Measurements from ENCODE around the gene HNRNPLL. TPM values are rescaled to one million over a fixed set of nuclear protein-coding genes. Genes with fewer than 3 reads are reported as not detected.

Gene HNRNPLL
- total and polyA plus RNA-seq, 7 donors = 6.4 to 22.4 (median 17.8) TPM

GRCh38 chr2:38533757-38534545 lies 68.8 kb downstream of the HNRNPLL start:
- H3K4me1 ChIP-seq = peaks cover 4% of the 10 kb centered on the region
- intact Hi-C loops (cut with DNase I) = loop anchor here in 1 of 2 donors (5.0 to 10.0 kb wide), 2 partner anchors 193 to 219 kb away; no protein-coding TSS in a partner anchor
- ATAC-seq (no peak), DNase-seq (no peak)
- H3K27ac ChIP-seq = no peak overlapping the region
- H3K27me3 ChIP-seq (ENCODE audit: insufficient read depth in 3 of 3, low read length in 2 of 3) = no peaks in the 10 kb centered on the region
- WGBS, 3 donors = 83 to 90% (median 87%) methylated on average over 10 of the region's 10 CpGs
- H3K9me3 ChIP-seq = no peaks in the 10 kb centered on the region
- TF ChIP-seq, protein P1, sequence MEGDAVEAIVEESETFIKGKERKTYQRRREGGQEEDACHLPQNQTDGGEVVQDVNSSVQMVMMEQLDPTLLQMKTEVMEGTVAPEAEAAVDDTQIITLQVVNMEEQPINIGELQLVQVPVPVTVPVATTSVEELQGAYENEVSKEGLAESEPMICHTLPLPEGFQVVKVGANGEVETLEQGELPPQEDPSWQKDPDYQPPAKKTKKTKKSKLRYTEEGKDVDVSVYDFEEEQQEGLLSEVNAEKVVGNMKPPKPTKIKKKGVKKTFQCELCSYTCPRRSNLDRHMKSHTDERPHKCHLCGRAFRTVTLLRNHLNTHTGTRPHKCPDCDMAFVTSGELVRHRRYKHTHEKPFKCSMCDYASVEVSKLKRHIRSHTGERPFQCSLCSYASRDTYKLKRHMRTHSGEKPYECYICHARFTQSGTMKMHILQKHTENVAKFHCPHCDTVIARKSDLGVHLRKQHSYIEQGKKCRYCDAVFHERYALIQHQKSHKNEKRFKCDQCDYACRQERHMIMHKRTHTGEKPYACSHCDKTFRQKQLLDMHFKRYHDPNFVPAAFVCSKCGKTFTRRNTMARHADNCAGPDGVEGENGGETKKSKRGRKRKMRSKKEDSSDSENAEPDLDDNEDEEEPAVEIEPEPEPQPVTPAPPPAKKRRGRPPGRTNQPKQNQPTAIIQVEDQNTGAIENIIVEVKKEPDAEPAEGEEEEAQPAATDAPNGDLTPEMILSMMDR (IDR thresholded peaks at IDR 0.05) = no peak
- no peak overlapping the region for H3K4me3 ChIP-seq
- H3K36me3 ChIP-seq (ENCODE audit: insufficient read depth in 1 of 2, low read depth in 1 of 2) = no peaks in the 10 kb centered on the region

GRCh38 chr2:38533180-38533579 lies 69.5 kb downstream of the HNRNPLL start:
- ATAC-seq (no peak), DNase-seq (no peak)
- WGBS, 3 donors = 71 to 75% (median 75%) methylated on average over 9 of the region's 9 CpGs
- TF ChIP-seq, protein P1 (IDR thresholded peaks at IDR 0.05) = no peak
- Histone ChIP-seq H3K4me3 (no peak overlapping the region), H3K27ac (no peak overlapping the region), H3K4me1 (peaks cover 4% of the 10 kb centered on the region), H3K27me3 (ENCODE audit: insufficient read depth in 3 of 3, low read length in 2 of 3) (no peaks in the 10 kb centered on the region), H3K9me3 (no peaks in the 10 kb centered on the region), H3K36me3 (ENCODE audit: insufficient read depth in 1 of 2, low read depth in 1 of 2) (no peaks in the 10 kb centered on the region)
- intact Hi-C loops (cut with DNase I) = loop anchor here in 1 of 2 donors (5.0 to 10.0 kb wide), 2 partner anchors 194 to 218 kb away; no protein-coding TSS in a partner anchor

DNA sequence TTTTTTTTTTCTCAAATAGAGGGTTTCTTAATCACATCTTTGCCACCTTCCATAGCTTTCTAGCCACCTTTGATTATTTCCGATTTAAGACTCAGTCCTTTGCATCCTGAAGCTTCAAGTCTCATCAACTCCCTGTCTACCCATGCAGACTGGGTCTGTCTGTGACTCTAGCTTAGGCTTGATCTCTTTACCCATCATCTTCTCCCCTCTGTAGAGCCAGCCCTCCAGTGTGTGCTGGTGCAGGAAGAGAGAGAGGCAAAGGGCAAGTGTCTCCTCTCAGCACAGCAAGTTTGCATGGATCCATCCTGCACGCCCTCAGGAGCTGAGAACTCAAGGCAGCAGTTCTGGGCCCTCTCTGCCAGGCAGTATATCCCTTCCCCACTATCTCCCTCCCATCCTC lies 70.4 kb downstream of the HNRNPLL start:
- intact Hi-C loops (cut with DNase I) = loop anchor here in 1 of 2 donors (5.0 to 10.0 kb wide), 2 partner anchors 195 to 218 kb away; no protein-coding TSS in a partner anchor
- H3K27ac ChIP-seq = no peak overlapping the region
- no peak overlapping the region for H3K4me3 ChIP-seq
- DNase-seq (no peak), ATAC-seq (no peak)
- no peaks in the 10 kb centered on the region for H3K36me3 ChIP-seq (ENCODE audit: insufficient read depth in 1 of 2, low read depth in 1 of 2)
- TF ChIP-seq, protein P1 (IDR thresholded peaks at IDR 0.05) = no peak
- no peaks in the 10 kb centered on the region for H3K27me3 ChIP-seq (ENCODE audit: insufficient read depth in 3 of 3, low read length in 2 of 3)
- H3K4me1 ChIP-seq = peaks cover 7% of the 10 kb centered on the region
- no peaks in the 10 kb centered on the region for H3K9me3 ChIP-seq
- 89 to 98% (median 89%) methylated on average over 2 of the region's 2 CpGs for WGBS, 3 donors

- 86 to 89% (median 88%) methylated on average over 14 of the region's 14 CpGs for WGBS, 3 donors
These were observed 73.5 kb downstream of the HNRNPLL start for GRCh38 chr2:38529208-38529607.

More at GRCh38 chr2:38529208-38529607, 73.5 kb downstream of the HNRNPLL start:
- Histone ChIP-seq H3K27me3 (ENCODE audit: insufficient read depth in 3 of 3, low read length in 2 of 3) (no peaks in the 10 kb centered on the region), H3K4me1 (peaks cover 14% of the 10 kb centered on the region), H3K27ac (no peak overlapping the region), H3K4me3 (no peak overlapping the region), H3K36me3 (ENCODE audit: insufficient read depth in 1 of 2, low read depth in 1 of 2) (no peaks in the 10 kb centered on the region), H3K9me3 (no peaks in the 10 kb centered on the region)
- no peak for ATAC-seq
- DNase-seq = no peak
- TF ChIP-seq, protein P1 (IDR thresholded peaks at IDR 0.05) = no peak
- intact Hi-C loops (cut with DNase I) = no loop called here
